Right lobe of liver (tissue), 4 donors: ENCODE measurements around the gene WDR45B.

ENCODE experiments used
- POLR2A ChIP-seq: fragments of 450-650 bp; IDR thresholded peaks from one replicate; pipeline ENCODE4 v1.6.1; 2017; ENCODE audit warnings: antibody characterized with exemption, mild to moderate bottlenecking
- TF ChIP-seq, protein P1 (sequence below), 4 donors: fragments of 200-600 bp in 3 of 4; fragments of 450-650 bp in 1 of 4; IDR thresholded peaks; one replicate each; pipeline versions ENCODE4 v1.5.1 to v1.8.0; 2016 to 2022; ENCODE audit warnings: antibody characterized with exemption in 4 of 4, mild to moderate bottlenecking in 2 of 4
- donor health status: DM: no; HTN: no; CAD: no.
- donor health status: DM: no; HTN: no; CAD: no.
- donor health status: DM: no; HTN: yes; CAD: no.

GRCh38 chr17:82664276-82664575 lies 16.0 kb upstream of the WDR45B start:
- TF ChIP-seq, protein P1, sequence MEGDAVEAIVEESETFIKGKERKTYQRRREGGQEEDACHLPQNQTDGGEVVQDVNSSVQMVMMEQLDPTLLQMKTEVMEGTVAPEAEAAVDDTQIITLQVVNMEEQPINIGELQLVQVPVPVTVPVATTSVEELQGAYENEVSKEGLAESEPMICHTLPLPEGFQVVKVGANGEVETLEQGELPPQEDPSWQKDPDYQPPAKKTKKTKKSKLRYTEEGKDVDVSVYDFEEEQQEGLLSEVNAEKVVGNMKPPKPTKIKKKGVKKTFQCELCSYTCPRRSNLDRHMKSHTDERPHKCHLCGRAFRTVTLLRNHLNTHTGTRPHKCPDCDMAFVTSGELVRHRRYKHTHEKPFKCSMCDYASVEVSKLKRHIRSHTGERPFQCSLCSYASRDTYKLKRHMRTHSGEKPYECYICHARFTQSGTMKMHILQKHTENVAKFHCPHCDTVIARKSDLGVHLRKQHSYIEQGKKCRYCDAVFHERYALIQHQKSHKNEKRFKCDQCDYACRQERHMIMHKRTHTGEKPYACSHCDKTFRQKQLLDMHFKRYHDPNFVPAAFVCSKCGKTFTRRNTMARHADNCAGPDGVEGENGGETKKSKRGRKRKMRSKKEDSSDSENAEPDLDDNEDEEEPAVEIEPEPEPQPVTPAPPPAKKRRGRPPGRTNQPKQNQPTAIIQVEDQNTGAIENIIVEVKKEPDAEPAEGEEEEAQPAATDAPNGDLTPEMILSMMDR (IDR thresholded peaks at IDR 0.05) = no peak
- TF ChIP-seq POLR2A = no peak
